Embryonic facial prominence (tissue), 1 donor: Measurements from ENCODE around the gene QDPR.
"Not testable (repeated sequence)": the region's sequence is repeated elsewhere in the genome, so short reads cannot be mapped to it uniquely, and the experiment has no call there.

ENCODE experiments used
- DNase-seq: peaks from one replicate; pipeline ENCODE4 v3.0.0-alpha.2; 2016; ENCODE audit errors: extremely low spot score

Gene QDPR

GRCh38 chr4:17511950-17512795 is at the start of gene QDPR:
QDPR (minus strand) TSS chr4:17512090; CDS start chr4:17512054, 36 bp downstream.
- no peak for DNase-seq

- DNase-seq: no peak
These were observed 49.5 kb upstream of the QDPR start for GRCh38 chr4:17561195-17561909.

GRCh38 chr4:17560065-17560673 is 48.3 kb upstream of the QDPR start:
- DNase-seq: no peak

GRCh38 chr4:17559709-17560048 is 47.8 kb upstream of the QDPR start:
- no peak for DNase-seq

GRCh38 chr4:17558941-17559708 is 47.2 kb upstream of the QDPR start:
- DNase-seq: no peak

- DNase-seq: no peak
These were observed 46.0 kb upstream of the QDPR start for GRCh38 chr4:17557880-17558279.

- DNase-seq: no peak
These were observed 44.6 kb upstream of the QDPR start for GRCh38 chr4:17556498-17556897.

- DNase-seq: no peak
These were observed 42.7 kb upstream of the QDPR start for GRCh38 chr4:17554568-17554967.

GRCh38 chr4:17552427-17552826 is 40.5 kb upstream of the QDPR start:
- no peak for DNase-seq

- no peak for DNase-seq
These were observed 38.7 kb upstream of the QDPR start for GRCh38 chr4:17550549-17550948.

GRCh38 chr4:17546678-17547077 is 34.8 kb upstream of the QDPR start:
- no peak for DNase-seq

- DNase-seq: no peak
These were observed 34.3 kb upstream of the QDPR start for GRCh38 chr4:17546222-17546621.

GRCh38 chr4:17545374-17546140 is 33.7 kb upstream of the QDPR start:
- no peak for DNase-seq

GRCh38 chr4:17544831-17545234 is 32.9 kb upstream of the QDPR start:
- DNase-seq: no peak

GRCh38 chr4:17544205-17544604 is 32.3 kb upstream of the QDPR start:
- no peak for DNase-seq

- DNase-seq: not testable (repeated sequence)
These were observed 25.2 kb upstream of the QDPR start for GRCh38 chr4:17537060-17537459.

- DNase-seq: no peak
These were observed 24.0 kb upstream of the QDPR start for GRCh38 chr4:17535906-17536305.

GRCh38 chr4:17535242-17535641 is 23.4 kb upstream of the QDPR start:
- no peak for DNase-seq

- DNase-seq: no peak
These were observed 22.8 kb upstream of the QDPR start for GRCh38 chr4:17534705-17535104.

- DNase-seq: no peak
These were observed 19.8 kb upstream of the QDPR start for GRCh38 chr4:17531538-17532285.
